Upper lobe of right lung (tissue), 1 donor: Measurements from ENCODE around the gene TBC1D22A. TPM values are rescaled to one million over a fixed set of nuclear protein-coding genes. Genes with fewer than 3 reads are reported as not detected.

Experiments used
- ATAC-seq: fragments of 200-7000 bp; cut with Tn5 transposase; one replicate; pipeline ENCODE4 v1.9.1; 2020; ENCODE audit warnings: mild to moderate bottlenecking, moderate library complexity
- DNase-seq: peaks from one replicate; pipeline ENCODE4 v3.0.0-alpha.2; 2020
- H3K27ac ChIP-seq: fragments of 200-600 bp; one replicate; pipeline ENCODE4 v1.8.0; 2022
- H3K27me3 ChIP-seq: fragments of 200-600 bp; one replicate; pipeline ENCODE4 v1.8.0; 2022; ENCODE audit warnings: mild to moderate bottlenecking
- H3K36me3 ChIP-seq: fragments of 200-600 bp; one replicate; pipeline ENCODE4 v1.8.0; 2022
- H3K4me1 ChIP-seq: fragments of 200-600 bp; one replicate; pipeline ENCODE4 v1.8.0; 2022
- H3K4me3 ChIP-seq: fragments of 200-600 bp; one replicate; pipeline ENCODE4 v1.8.0; 2022; ENCODE audit warnings: mild to moderate bottlenecking
- H3K9me3 ChIP-seq: fragments of 200-600 bp; one replicate; pipeline ENCODE4 v1.8.0; 2022
- intact Hi-C: fragments of 100-400 bp; cut with DNase I; formaldehyde crosslinking; loops from one replicate; pipeline ENCODE4 v1.11.0; 2022
- total RNA-seq: library from RNA; stranded (reverse); fragmentation: NEBNext Ultra II Directional; extraction: Animal tissue kit (Norgen Biotek cat#: 25700); gene quantifications from one replicate; pipeline ENCODE4 v1.2.1, GENCODE V29; 2021
- TF ChIP-seq, protein P1 (sequence below): fragments of 200-600 bp; IDR thresholded peaks from one replicate; pipeline ENCODE4 v1.8.0; 2022; ENCODE audit warnings: antibody characterized with exemption
- donor health status: DM: no; HTN: yes; CAD: no; lungs with severe emphysema.

TBC1D22A gene
- total RNA-seq, 1 donor from 2014 or later = 31.3 TPM

DNA sequence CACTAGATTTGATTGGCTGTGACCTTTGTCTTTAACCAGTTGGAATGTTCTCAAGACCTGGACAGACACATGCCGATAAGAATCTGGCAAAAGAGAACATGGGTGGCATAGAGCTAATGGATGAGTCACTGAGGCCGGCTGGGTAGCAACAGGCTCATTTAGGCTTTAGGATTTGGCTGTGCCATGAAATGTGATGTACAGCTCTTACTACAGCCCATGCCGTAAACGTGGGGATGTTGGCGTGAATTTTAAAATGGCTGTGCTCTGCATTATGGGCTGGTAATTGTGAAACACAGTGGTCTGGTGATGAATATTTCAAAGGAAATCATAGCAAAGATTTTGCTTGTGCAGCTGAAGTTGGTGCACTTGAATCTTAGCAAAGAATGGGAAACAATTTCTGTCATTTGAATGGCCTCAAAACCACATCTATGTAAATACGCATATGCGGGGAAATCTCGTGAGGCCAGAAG lies 332.4 kb downstream of the TBC1D22A start:
- DNase-seq = no peak
- TF ChIP-seq, protein P1, sequence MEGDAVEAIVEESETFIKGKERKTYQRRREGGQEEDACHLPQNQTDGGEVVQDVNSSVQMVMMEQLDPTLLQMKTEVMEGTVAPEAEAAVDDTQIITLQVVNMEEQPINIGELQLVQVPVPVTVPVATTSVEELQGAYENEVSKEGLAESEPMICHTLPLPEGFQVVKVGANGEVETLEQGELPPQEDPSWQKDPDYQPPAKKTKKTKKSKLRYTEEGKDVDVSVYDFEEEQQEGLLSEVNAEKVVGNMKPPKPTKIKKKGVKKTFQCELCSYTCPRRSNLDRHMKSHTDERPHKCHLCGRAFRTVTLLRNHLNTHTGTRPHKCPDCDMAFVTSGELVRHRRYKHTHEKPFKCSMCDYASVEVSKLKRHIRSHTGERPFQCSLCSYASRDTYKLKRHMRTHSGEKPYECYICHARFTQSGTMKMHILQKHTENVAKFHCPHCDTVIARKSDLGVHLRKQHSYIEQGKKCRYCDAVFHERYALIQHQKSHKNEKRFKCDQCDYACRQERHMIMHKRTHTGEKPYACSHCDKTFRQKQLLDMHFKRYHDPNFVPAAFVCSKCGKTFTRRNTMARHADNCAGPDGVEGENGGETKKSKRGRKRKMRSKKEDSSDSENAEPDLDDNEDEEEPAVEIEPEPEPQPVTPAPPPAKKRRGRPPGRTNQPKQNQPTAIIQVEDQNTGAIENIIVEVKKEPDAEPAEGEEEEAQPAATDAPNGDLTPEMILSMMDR = no peak
- Histone ChIP-seq H3K36me3 (no peaks in the 10 kb centered on the region), H3K4me3 (no peak overlapping the region), H3K27ac (no peak overlapping the region), H3K27me3 (no peaks in the 10 kb centered on the region), H3K4me1 (no peaks in the 10 kb centered on the region), H3K9me3 (no peaks in the 10 kb centered on the region)
- intact Hi-C loops = no loop called here
- no peak for ATAC-seq

DNA sequence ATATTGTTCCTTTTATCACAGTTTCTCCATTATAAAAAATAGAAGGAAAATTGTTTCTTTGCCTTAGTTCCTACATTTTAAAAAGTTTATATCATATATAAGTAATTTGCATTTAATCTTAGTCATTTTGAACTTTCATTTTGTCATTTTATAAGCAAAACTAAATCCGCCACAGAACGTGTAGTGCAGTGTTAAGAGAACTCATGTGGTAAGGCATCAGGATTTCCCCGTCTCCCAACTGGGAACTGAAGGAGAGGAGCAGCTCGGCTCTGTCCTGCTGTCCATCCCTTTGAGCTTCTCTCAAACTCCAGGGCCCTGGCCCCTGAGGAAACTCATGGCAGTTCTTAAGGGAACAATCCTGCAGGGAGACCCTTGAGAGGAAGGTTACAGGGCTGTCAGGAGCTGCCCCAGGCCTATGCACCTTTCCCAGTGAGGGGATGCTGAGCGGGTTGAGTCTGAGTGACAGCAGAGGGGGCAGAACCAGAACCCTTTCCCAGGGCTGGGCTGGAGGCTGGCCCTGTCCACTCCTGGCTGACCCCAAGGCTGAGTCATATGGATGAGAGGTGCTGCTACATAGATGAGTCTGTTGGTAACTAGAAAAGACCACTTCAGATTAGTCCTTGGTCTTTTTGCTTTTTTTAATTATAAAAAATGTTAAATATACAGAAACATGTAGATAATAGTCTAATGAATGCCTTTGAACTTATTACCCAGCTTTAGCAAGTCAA lies 333.1 kb downstream of the TBC1D22A start:
- Histone ChIP-seq H3K4me3 (no peak overlapping the region), H3K27me3 (no peaks in the 10 kb centered on the region), H3K36me3 (no peaks in the 10 kb centered on the region), H3K4me1 (no peaks in the 10 kb centered on the region), H3K27ac (no peak overlapping the region), H3K9me3 (no peaks in the 10 kb centered on the region)
- intact Hi-C loops = no loop called here
- DNase-seq (no peak), ATAC-seq (no peak)
- TF ChIP-seq, protein P1 = no peak

GRCh38 chr22:47098121-47098520 lies 335.7 kb downstream of the TBC1D22A start:
- TF ChIP-seq, protein P1 = no peak

DNA sequence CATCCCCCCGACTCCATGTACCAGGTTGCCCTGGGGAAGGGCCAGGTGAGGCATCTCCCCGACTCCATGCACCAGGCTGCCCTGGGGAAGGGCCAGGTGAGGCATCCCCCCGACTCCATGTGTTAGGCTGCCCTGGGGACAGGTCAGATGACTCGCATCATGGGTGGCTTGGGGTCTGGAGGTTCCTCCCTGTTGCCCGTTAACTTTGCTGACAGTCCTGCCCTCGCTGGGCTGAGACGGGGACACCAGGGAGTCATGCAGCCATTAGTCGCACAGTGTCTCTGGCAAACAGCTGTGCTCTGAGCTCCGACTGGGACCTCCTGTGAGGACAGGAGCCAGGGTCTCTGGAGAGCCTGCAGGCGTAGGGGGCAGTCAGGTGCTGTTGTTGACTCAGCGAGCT lies 336.1 kb downstream of the TBC1D22A start:
- no peak overlapping the region for H3K27ac ChIP-seq
- no peak for DNase-seq
- H3K4me3 ChIP-seq = no peak overlapping the region
- no peaks in the 10 kb centered on the region for H3K9me3 ChIP-seq
- H3K4me1 ChIP-seq = no peaks in the 10 kb centered on the region
- no peaks in the 10 kb centered on the region for H3K36me3 ChIP-seq
- intact Hi-C loops = no loop called here
- TF ChIP-seq, protein P1 = no peak
- no peaks in the 10 kb centered on the region for H3K27me3 ChIP-seq
- ATAC-seq = no peak

More at GRCh38 chr22:47098121-47098520, 335.7 kb downstream of the TBC1D22A start:
- Histone ChIP-seq H3K4me1 (no peaks in the 10 kb centered on the region), H3K27ac (no peak overlapping the region), H3K36me3 (no peaks in the 10 kb centered on the region), H3K4me3 (no peak overlapping the region), H3K9me3 (no peaks in the 10 kb centered on the region), H3K27me3 (no peaks in the 10 kb centered on the region)
- ATAC-seq (no peak), DNase-seq (no peak)
- intact Hi-C loops = no loop called here

DNA sequence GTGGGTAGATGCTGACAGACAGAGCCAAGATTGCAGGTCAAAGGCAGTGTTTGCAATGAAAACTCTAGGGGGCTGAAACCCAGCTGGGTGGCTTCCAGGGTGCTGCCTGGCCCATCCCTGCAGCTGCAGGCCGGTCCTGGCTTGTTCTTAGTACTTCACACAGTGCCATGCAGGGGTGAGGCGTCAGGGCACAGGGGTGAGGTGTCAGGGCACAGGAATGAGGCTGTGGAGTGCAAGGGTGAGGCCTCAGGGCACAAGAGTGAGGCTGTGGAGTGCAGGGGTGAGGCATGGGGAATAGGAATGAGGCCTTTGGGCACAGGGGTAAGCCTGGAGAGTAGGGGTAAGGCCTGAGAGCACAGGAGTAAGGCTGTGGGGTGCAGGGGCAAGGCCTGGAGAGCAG lies 337.6 kb downstream of the TBC1D22A start:
- Histone ChIP-seq H3K4me1 (no peaks in the 10 kb centered on the region), H3K27me3 (no peaks in the 10 kb centered on the region), H3K9me3 (no peaks in the 10 kb centered on the region), H3K27ac (no peak overlapping the region), H3K4me3 (no peak overlapping the region), H3K36me3 (no peaks in the 10 kb centered on the region)
- intact Hi-C loops = no loop called here
- ATAC-seq = no peak
- TF ChIP-seq, protein P1 = no peak
- DNase-seq = no peak
